Common myeloid progenitor, CD34-positive (primary cell): ENCODE results near the gene STAM.

Source experiments
- CTCF ChIA-PET: fragments of 350-600 bp; sonication (Branson Sonifier 250); formaldehyde crosslinking; loops from one replicate; lab custom pipeline; 2021; ENCODE audit warnings: antibody characterized with exemption; lab: Charles Lee
- POLR2A ChIA-PET: fragments of 350-600 bp; sonication (Branson Sonifier 250); formaldehyde crosslinking; loops from one replicate; lab custom pipeline; 2021; ENCODE audit warnings: antibody characterized with exemption; lab: Charles Lee
- DNase-seq, 3 donors: peaks; one replicate each; pipeline versions ENCODE4 v3.0.0 to v3.0.0-alpha.2; 2013
- H3K27ac ChIP-seq, 2 experiments: 1 replicate in 1 of 2; 2 replicates in 1 of 2; pipeline ENCODE4 v1.7.0; 2013; ENCODE audit warnings: inconsistent platforms in 2 of 2, low read length in 2 of 2, mild to moderate bottlenecking in 2 of 2, low read depth in 1 of 2, moderate library complexity in 1 of 2; ENCODE audit not compliant: severe bottlenecking in 2 of 2, insufficient read depth in 1 of 2, poor library complexity in 1 of 2
- H3K27me3 ChIP-seq, 5 experiments: replicated peaks in 2 of 5; 1 replicate in 3 of 5; 2 replicates in 2 of 5; pipeline versions ENCODE4 v1.6.1 to v1.7.0; 2013; ENCODE audit warnings: low read length in 4 of 5, mild to moderate bottlenecking in 2 of 5, moderate library complexity in 2 of 5, inconsistent platforms in 1 of 5; ENCODE audit not compliant: insufficient read depth in 5 of 5, control insufficient read depth in 4 of 5
- H3K36me3 ChIP-seq, 4 experiments: 1 replicate in 2 of 4; 2 replicates in 2 of 4; pipeline versions ENCODE4 v1.6.1 to v1.7.0; 2013; ENCODE audit warnings: low read length in 3 of 4, control low read depth in 1 of 4, mild to moderate bottlenecking in 1 of 4; ENCODE audit not compliant: control insufficient read depth in 4 of 4, insufficient read depth in 4 of 4
- H3K4me1 ChIP-seq, 4 experiments: 1 replicate in 3 of 4; 2 replicates in 1 of 4; pipeline versions ENCODE4 v1.6.1 to v1.7.1; 2013; ENCODE audit warnings: low read length in 3 of 4, mild to moderate bottlenecking in 3 of 4, control low read depth in 1 of 4, inconsistent platforms in 1 of 4, moderate library complexity in 1 of 4; ENCODE audit not compliant: control insufficient read depth in 4 of 4, insufficient read depth in 4 of 4; ENCODE audit errors: control extremely low read depth in 1 of 4
- H3K4me3 ChIP-seq, 7 experiments: 1 replicate in 4 of 7; 2 replicates in 3 of 7; pipeline versions ENCODE4 v1.5.1 to v1.7.0; 2013; ENCODE audit warnings: mild to moderate bottlenecking in 7 of 7, low read length in 6 of 7, moderate library complexity in 6 of 7, inconsistent platforms in 2 of 7, low read depth in 2 of 7, control low read depth in 1 of 7; ENCODE audit not compliant: insufficient read depth in 4 of 7, control insufficient read depth in 1 of 7; ENCODE audit errors: extremely low read depth in 1 of 7
- H3K9me3 ChIP-seq, 5 experiments: 1 replicate in 4 of 5; 2 replicates in 1 of 5; pipeline versions ENCODE4 v1.6.1 to v1.7.1; 2013; ENCODE audit warnings: low read length in 4 of 5, mild to moderate bottlenecking in 2 of 5, inconsistent platforms in 1 of 5, low read depth in 1 of 5, moderate library complexity in 1 of 5; ENCODE audit not compliant: control insufficient read depth in 4 of 5, insufficient read depth in 2 of 5; ENCODE audit errors: control extremely low read depth in 1 of 5
- WGBS: methylation state at CpG from one replicate; pipeline ENCODE4 v1.1.5; 2013; ENCODE audit not compliant: insufficient coverage; 5-methylcytosine and 5-hydroxymethylcytosine counted together

STAM gene

DNA sequence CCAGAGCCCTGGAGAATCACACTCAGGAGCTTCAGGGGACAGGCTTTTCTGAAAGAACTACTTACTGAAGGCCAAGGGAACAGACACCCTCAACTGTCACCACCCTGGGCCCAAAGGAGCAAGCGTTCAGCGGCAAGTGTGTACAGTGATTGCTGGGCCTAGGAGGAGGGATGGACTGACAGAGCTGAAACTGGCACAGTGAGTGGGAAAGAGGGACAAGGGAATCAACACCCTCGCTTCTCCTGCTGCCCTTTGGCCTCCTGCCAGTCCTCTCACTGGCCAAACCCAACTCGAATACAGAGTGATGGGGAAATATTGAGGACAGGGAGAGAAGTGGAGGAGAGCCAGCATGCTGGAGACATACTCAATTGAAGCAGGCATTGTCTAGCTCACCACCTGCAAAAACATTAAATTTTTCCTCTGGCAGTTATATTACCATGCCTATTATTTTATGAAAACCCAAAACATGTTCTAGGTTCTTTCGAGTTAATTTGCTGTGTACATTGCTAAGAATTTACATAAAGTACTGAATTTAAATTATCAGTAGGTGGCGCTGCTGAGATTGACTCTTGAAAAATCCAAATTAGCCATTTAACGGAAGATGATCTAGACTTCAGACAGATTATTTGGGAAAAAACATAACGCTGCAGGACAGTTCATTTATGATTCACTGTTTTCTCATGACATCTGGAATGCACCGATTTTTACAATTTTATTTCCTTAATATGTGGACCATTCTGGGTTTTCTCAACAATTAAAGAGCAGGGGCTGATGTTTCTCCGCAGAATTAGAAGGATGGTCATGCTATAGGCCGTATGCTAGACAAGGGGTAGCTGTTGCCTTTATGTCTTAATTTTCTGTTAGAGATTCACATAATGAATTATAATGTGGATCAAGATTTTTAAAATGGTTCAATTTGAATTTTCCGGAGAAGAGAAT lies 93.3 kb downstream of the STAM start:
- CTCF ChIA-PET = interaction anchor here (0.6 to 2.2 kb wide), 18 partner anchors 9 to 136 kb away, joined by 3 to 9 read pairs (median 3); partner anchors contain the start of gene HACD1
- Histone ChIP-seq H3K4me3 (no peak overlapping the region), H3K27ac (no peak overlapping the region), H3K9me3 (no peaks in the 10 kb centered on the region), H3K36me3 (no peaks in the 10 kb centered on the region), H3K4me1 (peaks cover 0 to 15% (median 7%) of the 10 kb centered on the region in 4 experiments), H3K27me3 (no peaks in the 10 kb centered on the region)
- peak; percentile 54 to 74 (median 64) for DNase-seq
- POLR2A ChIA-PET = no interaction called here
- 75% methylated on average over 6 of the region's 12 CpGs for WGBS

DNA sequence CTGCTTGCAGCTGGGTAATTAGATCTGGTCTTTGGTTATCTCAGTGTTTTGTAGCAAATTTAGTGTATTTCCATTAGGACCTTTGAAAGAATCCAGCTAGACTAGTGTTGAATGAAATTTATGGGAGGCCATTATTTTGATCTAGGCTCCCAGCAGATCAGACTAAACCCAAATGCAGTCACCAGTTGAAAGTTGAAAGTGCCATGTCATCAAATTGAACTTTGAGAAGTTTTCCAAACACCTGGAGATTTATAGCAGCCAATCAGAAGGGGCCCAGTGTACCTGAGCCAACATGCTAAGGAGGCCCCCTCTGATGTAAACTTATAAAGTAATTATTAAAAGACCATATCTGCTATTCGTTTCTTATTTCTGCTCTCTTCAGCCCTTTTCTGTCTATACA lies 96.7 kb downstream of the STAM start:
- no CpG with 5 or more reads among the region's 1 CpG for WGBS
- H3K4me3 ChIP-seq = no peak overlapping the region
- H3K27ac ChIP-seq = no peak overlapping the region
- POLR2A ChIA-PET = no interaction called here
- no peaks in the 10 kb centered on the region for H3K36me3 ChIP-seq
- H3K4me1 ChIP-seq = peaks cover 14 to 31% (median 26%) of the 10 kb centered on the region in 4 experiments
- no peaks in the 10 kb centered on the region for H3K9me3 ChIP-seq
- no peak for DNase-seq
- H3K27me3 ChIP-seq = no peaks in the 10 kb centered on the region
- CTCF ChIA-PET = interaction anchor here (0.9 to 1.5 kb wide), 3 partner anchors 14 to 99 kb away, joined by 3 to 4 read pairs (median 3); no protein-coding TSS in a partner anchor

DNA sequence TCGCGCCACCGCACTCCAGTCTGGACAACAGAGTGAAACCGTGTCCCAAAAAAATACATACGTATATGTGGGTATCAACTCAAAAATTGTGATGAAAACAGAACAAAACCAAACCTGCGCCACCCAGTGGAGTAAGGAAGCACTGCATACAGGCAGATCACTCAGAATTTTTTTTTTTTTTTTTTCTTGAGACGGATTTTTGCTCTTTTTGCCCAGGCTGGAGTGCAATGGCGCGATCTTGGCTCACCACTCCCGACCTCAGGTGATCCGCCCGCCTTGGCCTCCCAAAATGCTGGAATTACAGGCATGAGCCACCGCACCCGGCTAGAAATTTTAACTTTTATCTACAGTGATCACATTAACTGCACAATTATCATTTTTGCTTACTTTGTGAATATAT lies 99.0 kb downstream of the STAM start:
- WGBS = 20% methylated on average over 1 of the region's 14 CpGs
- CTCF ChIA-PET = interaction anchor here (1.0 to 1.8 kb wide), 6 partner anchors 15 to 137 kb away, joined by 3 to 9 read pairs (median 3); no protein-coding TSS in a partner anchor
- H3K27ac ChIP-seq = no peak overlapping the region
- POLR2A ChIA-PET = no interaction called here
- peak; percentile 64 to 80 (median 73) for DNase-seq
- no peaks in the 10 kb centered on the region for H3K9me3 ChIP-seq
- peak overlapping the region in 3 of 7 experiments; percentile 26 to 65 (median 48) for H3K4me3 ChIP-seq
- no peaks in the 10 kb centered on the region for H3K36me3 ChIP-seq
- peaks cover 14 to 36% (median 28%) of the 10 kb centered on the region in 4 experiments for H3K4me1 ChIP-seq
- no peaks in the 10 kb centered on the region for H3K27me3 ChIP-seq

DNA sequence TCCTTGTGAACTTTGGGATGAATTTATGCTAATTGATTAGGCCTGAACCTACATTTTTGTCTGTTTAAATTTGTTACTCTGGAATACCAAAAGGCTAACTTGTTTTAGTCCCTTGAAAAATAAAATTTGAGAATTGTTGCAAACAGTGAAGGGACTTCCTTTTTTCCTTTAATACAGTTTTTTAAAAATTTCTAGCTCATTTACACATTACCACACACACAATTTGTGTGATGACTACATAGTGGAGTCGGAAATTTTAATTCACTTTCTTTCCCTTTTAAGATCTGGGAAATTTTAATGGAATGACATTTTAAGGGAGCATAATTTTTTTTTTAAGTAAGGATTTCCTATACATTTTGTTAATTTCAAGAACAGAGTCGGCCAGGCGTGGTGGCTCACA lies 99.5 kb downstream of the STAM start:
- peak in 1 of 3 donors; percentile 33 for DNase-seq
- POLR2A ChIA-PET = no interaction called here
- 100% methylated on average over 2 of the region's 3 CpGs for WGBS
- no peaks in the 10 kb centered on the region for H3K36me3 ChIP-seq
- no peak overlapping the region for H3K4me3 ChIP-seq
- H3K4me1 ChIP-seq = peaks cover 14 to 36% (median 28%) of the 10 kb centered on the region in 4 experiments
- no peaks in the 10 kb centered on the region for H3K9me3 ChIP-seq
- CTCF ChIA-PET = interaction anchor here (0.6 to 2.1 kb wide), 6 partner anchors 11 to 135 kb away, joined by 3 to 11 read pairs (median 4); no protein-coding TSS in a partner anchor
- no peak overlapping the region for H3K27ac ChIP-seq
- no peaks in the 10 kb centered on the region for H3K27me3 ChIP-seq

DNA sequence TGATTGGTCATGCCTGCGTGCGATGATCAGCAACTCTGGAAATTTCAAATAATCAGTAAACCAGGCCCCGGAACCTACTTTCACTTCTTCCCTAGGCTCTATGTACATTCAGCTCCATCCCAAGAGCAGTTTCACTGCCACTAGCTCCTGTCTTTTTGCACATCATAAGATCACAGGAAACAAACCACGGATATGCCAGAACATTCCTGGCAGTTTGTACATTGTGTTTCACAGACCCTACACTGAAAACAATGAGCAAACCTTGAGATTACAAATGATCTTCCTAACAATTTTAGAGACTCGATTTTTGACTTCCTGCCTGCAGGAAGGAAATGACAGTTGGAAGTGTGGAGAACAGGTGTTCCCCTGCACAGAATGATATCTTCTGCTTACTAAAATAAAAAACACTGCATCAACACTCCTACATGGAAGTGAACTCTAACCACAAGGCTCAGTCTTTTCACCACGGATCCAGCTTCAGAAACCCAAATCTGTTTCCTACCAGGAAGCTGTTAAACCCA lies 100.5 kb downstream of the STAM start:
- peak; percentile 58 to 95 (median 90) for DNase-seq
- POLR2A ChIA-PET = no interaction called here
- peak overlapping the region in 4 of 7 experiments; percentile 31 to 64 (median 52) for H3K4me3 ChIP-seq
- no peaks in the 10 kb centered on the region for H3K9me3 ChIP-seq
- H3K36me3 ChIP-seq = no peaks in the 10 kb centered on the region
- peaks cover 14 to 36% (median 28%) of the 10 kb centered on the region in 4 experiments for H3K4me1 ChIP-seq
- 33% methylated on average over 5 of the region's 6 CpGs for WGBS
- H3K27ac ChIP-seq = no peak overlapping the region
- CTCF ChIA-PET = interaction anchor here (0.6 to 2.1 kb wide), 8 partner anchors 10 to 136 kb away, joined by 3 to 11 read pairs (median 5); no protein-coding TSS in a partner anchor
- H3K27me3 ChIP-seq = no peaks in the 10 kb centered on the region

DNA sequence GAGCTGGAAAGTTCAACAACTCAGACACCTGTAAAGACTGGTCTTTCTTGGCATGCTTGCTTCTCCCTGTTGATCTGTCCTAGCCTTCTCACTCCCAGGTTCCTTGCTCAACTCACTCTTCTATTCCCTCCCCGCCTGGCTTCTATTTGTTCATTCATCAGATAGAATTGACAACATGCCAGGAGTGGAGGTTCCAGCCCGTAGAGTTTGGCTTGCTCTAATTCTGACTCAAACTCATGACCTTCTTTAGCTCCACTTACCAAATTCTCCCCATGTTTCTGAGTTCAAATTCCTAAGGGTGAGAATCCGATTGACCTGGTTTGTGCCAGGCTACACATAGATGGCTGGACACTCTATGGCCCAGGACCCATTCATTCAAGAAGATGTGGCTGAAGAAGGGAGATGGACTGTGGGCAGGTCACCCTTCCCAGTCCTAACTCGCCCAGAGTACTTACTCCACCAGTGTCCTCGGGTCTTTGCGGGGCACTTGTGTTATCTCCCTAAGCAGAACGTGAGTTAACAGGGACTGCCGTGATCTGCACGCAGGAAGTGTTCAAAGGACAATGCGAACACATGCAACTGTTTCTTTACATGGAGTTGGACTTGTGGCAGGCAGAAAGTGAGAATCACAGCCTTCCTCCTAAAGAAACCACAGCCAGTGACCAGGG lies 104.1 kb downstream of the STAM start:
- Histone ChIP-seq H3K4me1 (peaks cover 14 to 44% (median 27%) of the 10 kb centered on the region in 4 experiments), H3K9me3 (no peaks in the 10 kb centered on the region), H3K27me3 (no peaks in the 10 kb centered on the region), H3K36me3 (no peaks in the 10 kb centered on the region), H3K27ac (no peak overlapping the region), H3K4me3 (no peak overlapping the region)
- ChIA-PET POLR2A (interaction anchor here (0.6 kb wide), 1 partner anchor 10 kb away, joined by 3 read pairs; no protein-coding TSS in a partner anchor), CTCF (interaction anchor here (1.0 kb wide), 1 partner anchor 9 kb away, joined by 5 read pairs; no protein-coding TSS in a partner anchor)
- 97% methylated on average over 10 of the region's 10 CpGs for WGBS
- no peak for DNase-seq
